ENCODE measurements around the gene JADE2.
"Not testable (repeated sequence)": the region's sequence is repeated elsewhere in the genome, so short reads cannot be mapped to it uniquely, and the experiment has no call there.

JADE2 gene

GRCh38 chr5:134553821-134554267, 28.4 kb downstream of the JADE2 start:
- DNase-seq, result no peak

- DNase-seq, result no peak
Measured at GRCh38 chr5:134554319-134555222, 29.1 kb downstream of the JADE2 start.

- DNase-seq, result no peak
Measured at GRCh38 chr5:134555223-134555889, 29.9 kb downstream of the JADE2 start.

- DNase-seq, result no peak
Measured at GRCh38 chr5:134555890-134556311, 30.4 kb downstream of the JADE2 start.

GRCh38 chr5:134556588-134556987, 31.1 kb downstream of the JADE2 start:
- DNase-seq, result not testable (repeated sequence)

GRCh38 chr5:134556994-134557393, 31.5 kb downstream of the JADE2 start:
- DNase-seq, result no peak

GRCh38 chr5:134559672-134560071, 34.2 kb downstream of the JADE2 start:
- DNase-seq, result no peak

GRCh38 chr5:134560698-134561097, 35.2 kb downstream of the JADE2 start:
- no peak for DNase-seq

- DNase-seq, result no peak
Measured at GRCh38 chr5:134561871-134562296, 36.4 kb downstream of the JADE2 start.

GRCh38 chr5:134563221-134563620, 37.8 kb downstream of the JADE2 start:
- no peak for DNase-seq

- no peak for DNase-seq
Measured at GRCh38 chr5:134563962-134564361, 38.5 kb downstream of the JADE2 start.

- DNase-seq, result no peak
Measured at GRCh38 chr5:134564396-134564795, 38.9 kb downstream of the JADE2 start.

GRCh38 chr5:134565791-134566740, 40.6 kb downstream of the JADE2 start:
- DNase-seq, result no peak

- no peak for DNase-seq
Measured at GRCh38 chr5:134566741-134567221, 41.3 kb downstream of the JADE2 start.

- DNase-seq, result no peak
Measured at GRCh38 chr5:134567641-134568336, 42.3 kb downstream of the JADE2 start.

GRCh38 chr5:134568337-134568700, 42.8 kb downstream of the JADE2 start:
- no peak for DNase-seq

- DNase-seq, result no peak
Measured at GRCh38 chr5:134568761-134569695, 43.6 kb downstream of the JADE2 start.

- DNase-seq, result no peak
Measured at GRCh38 chr5:134569758-134570364, 44.4 kb downstream of the JADE2 start.

- no peak for DNase-seq
Measured at GRCh38 chr5:134570365-134570758, 44.9 kb downstream of the JADE2 start.

- DNase-seq, result no peak
Measured at GRCh38 chr5:134570886-134571285, 45.4 kb downstream of the JADE2 start.

Data from NCI-H2029 treated with DMSO at 0.1 percent for 48 hours (cell line).